ENCODE data around the gene GCHFR. TPM values are rescaled to one million over a fixed set of nuclear protein-coding genes. Genes with fewer than 3 reads are reported as not detected.

The GCHFR gene
- total RNA-seq, 4 donors from 2014 or later, result 81.7 to 286 (median 136) TPM

DNA sequence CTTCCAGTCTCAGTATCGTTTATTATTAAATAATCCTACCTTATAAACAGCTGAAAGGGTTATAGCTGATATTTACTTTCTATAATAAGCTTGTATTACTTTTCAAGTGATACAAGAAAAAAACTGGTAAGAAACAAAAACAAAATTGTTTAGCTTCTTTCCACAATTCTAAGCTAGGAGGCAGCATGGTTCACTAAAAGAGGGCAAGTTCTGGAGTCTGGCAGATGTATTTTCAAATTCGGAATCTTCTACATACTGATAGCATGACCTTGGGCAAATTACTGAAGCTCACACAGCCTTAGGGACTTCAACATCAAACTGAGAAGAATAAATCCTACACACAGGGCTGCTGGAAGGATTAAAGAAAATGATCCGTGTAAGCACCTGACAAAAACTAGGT is 21.3 kb downstream of the GCHFR start:
- Histone ChIP-seq H3K4me3 (no peak overlapping the region), H3K9me3 (no peaks in the 10 kb centered on the region), H3K4me1 (peaks cover 0 to 38% (median 5%) of the 10 kb centered on the region in 4 donors), H3K27ac (peak overlapping the region in 1 of 4 donors; percentile 69), H3K27me3 (no peaks in the 10 kb centered on the region), H3K36me3 (peaks cover 0 to 3% (median 0%) of the 10 kb centered on the region in 3 donors)
- DNase-seq, result no peak
- no peak for TF ChIP-seq POLR2A (IDR thresholded peaks at IDR 0.05)
- TF ChIP-seq, protein P1, sequence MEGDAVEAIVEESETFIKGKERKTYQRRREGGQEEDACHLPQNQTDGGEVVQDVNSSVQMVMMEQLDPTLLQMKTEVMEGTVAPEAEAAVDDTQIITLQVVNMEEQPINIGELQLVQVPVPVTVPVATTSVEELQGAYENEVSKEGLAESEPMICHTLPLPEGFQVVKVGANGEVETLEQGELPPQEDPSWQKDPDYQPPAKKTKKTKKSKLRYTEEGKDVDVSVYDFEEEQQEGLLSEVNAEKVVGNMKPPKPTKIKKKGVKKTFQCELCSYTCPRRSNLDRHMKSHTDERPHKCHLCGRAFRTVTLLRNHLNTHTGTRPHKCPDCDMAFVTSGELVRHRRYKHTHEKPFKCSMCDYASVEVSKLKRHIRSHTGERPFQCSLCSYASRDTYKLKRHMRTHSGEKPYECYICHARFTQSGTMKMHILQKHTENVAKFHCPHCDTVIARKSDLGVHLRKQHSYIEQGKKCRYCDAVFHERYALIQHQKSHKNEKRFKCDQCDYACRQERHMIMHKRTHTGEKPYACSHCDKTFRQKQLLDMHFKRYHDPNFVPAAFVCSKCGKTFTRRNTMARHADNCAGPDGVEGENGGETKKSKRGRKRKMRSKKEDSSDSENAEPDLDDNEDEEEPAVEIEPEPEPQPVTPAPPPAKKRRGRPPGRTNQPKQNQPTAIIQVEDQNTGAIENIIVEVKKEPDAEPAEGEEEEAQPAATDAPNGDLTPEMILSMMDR (IDR thresholded peaks at IDR 0.05), result peak in 3 of 6 experiments; percentile 24 to 34 (median 27)

DNA sequence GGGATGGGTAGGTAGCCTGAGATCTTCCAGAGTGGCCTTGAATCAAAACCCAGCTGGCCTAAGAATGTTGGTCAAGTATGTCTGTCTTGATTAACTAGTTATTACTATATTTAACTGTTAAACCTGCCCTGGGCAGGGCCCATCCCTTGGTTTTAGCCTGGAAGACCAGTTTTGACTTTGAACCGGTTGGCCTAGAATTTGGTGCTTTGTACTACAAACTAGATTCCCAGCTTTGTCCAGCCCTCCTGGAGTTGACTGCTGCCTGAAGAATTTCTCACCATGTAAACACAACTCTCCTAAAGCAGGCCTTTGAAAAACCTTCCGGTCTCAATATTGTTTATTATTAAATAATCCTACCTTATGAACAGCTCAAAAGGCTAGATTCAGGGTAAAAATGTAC is 21.9 kb downstream of the GCHFR start:
- TF ChIP-seq POLR2A (IDR thresholded peaks at IDR 0.05), result no peak
- TF ChIP-seq, protein P1 (IDR thresholded peaks at IDR 0.05), result no peak
- H3K27me3 ChIP-seq, result no peaks in the 10 kb centered on the region
- peak overlapping the region in 1 of 4 donors; percentile 69 for H3K27ac ChIP-seq
- H3K36me3 ChIP-seq, result peaks cover 0 to 9% (median 0%) of the 10 kb centered on the region in 3 donors
- no peak for DNase-seq
- H3K4me3 ChIP-seq, result no peak overlapping the region
- peaks cover 0 to 38% (median 5%) of the 10 kb centered on the region in 4 donors for H3K4me1 ChIP-seq
- H3K9me3 ChIP-seq, result no peaks in the 10 kb centered on the region

DNA sequence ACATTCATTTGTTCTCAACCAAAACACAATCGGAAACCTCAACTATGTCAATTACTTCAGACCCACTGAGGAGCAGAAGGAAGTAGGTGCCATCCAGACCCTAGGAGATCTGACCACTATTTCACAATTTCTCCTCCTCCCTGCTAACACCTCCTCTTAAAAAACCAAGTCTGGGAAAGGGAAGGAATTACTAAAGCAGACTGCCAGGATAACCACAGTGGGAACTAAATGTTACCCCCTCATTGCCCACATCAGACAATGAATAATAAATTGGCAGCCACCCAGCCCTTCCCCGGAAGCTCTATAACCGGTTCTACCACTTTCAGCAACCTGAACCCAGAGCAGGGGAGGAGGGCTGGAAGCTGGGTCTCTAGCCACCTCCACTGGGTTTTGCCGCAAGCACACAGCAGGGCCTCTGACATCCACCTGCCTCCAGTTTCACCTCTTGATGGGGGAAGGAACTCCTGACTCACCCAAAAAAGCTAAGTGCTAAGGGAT is 23.5 kb downstream of the GCHFR start:
- Histone ChIP-seq H3K4me3 (no peak overlapping the region), H3K36me3 (peaks cover 0 to 12% (median 0%) of the 10 kb centered on the region in 3 donors), H3K27ac (peak overlapping the region in 3 of 4 donors; percentile 20 to 91 (median 60)), H3K4me1 (peaks cover 0 to 38% (median 5%) of the 10 kb centered on the region in 4 donors), H3K9me3 (no peaks in the 10 kb centered on the region), H3K27me3 (no peaks in the 10 kb centered on the region)
- peak in 1 of 2 donors; percentile 58 for TF ChIP-seq POLR2A (IDR thresholded peaks at IDR 0.05)
- TF ChIP-seq, protein P1 (IDR thresholded peaks at IDR 0.05), result no peak
- peak in 2 of 3 donors; percentile 64 to 82 for DNase-seq

DNA sequence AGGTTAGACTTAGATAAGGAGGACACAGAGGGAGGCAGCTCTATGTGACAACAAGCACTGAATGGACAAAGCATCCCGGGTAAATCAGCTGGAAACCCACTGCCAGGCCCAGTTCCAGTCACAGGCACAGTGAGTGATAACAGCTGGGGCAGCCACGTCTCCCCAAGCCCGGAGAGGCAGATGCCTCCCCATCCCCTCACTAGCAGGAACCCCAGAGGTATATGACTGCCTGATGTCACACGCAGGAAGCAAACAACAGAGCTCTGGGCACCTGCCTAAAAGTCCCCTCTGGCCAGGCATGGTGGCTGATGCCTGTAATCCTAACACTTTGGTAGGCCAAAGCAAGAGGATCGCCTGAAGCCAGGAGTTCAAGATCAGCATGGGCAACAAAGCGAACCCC is 24.1 kb downstream of the GCHFR start:
- H3K27me3 ChIP-seq, result no peaks in the 10 kb centered on the region
- peaks cover 0 to 12% (median 0%) of the 10 kb centered on the region in 3 donors for H3K36me3 ChIP-seq
- TF ChIP-seq, protein P1 (IDR thresholded peaks at IDR 0.05), result no peak
- TF ChIP-seq POLR2A (IDR thresholded peaks at IDR 0.05), result no peak
- no peak overlapping the region for H3K4me3 ChIP-seq
- peak overlapping the region in 3 of 4 donors; percentile 20 to 91 (median 60) for H3K27ac ChIP-seq
- DNase-seq, result no peak
- H3K9me3 ChIP-seq, result no peaks in the 10 kb centered on the region
- peaks cover 0 to 38% (median 5%) of the 10 kb centered on the region in 4 donors for H3K4me1 ChIP-seq

DNA sequence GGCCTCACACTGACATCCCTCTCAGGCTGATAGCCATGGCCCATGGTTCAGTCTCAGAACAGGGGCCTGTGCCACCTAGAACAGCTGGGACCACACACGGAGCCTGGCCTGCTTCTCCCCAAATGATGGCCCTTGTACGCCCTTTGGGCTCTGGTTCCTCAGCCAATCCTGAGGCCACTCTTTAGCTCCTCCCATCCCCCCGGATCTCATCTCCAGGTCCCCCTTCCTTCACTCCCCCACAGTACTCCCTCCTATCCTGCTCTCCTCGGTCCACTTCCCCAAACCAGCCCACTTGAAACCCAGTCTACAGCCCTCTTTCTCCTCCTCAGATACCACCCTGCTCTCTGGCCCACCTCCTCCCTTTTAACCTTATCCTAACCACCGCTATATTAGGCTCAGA is 25.3 kb downstream of the GCHFR start:
- Histone ChIP-seq H3K4me1 (peaks cover 0 to 41% (median 5%) of the 10 kb centered on the region in 4 donors), H3K27me3 (no peaks in the 10 kb centered on the region), H3K4me3 (no peak overlapping the region), H3K36me3 (peaks cover 0 to 12% (median 0%) of the 10 kb centered on the region in 3 donors), H3K27ac (peak overlapping the region in 2 of 4 donors; percentile 13 to 26), H3K9me3 (no peaks in the 10 kb centered on the region)
- TF ChIP-seq, protein P1 (IDR thresholded peaks at IDR 0.05), result no peak
- no peak for TF ChIP-seq POLR2A (IDR thresholded peaks at IDR 0.05)
- no peak for DNase-seq

All from Peyer's patch (tissue), 4 donors.